ENCODE results near the gene MYO18A. TPM values are rescaled to one million over a fixed set of nuclear protein-coding genes. Genes with fewer than 3 reads are reported as not detected.

The MYO18A gene
- total and polyA plus RNA-seq, 10 of the 15 experiments (the other 5 are each of a cell fraction or from before 2014, with no cell fraction given) = 2.9 to 66.0 (median 24.5) TPM

- TF ChIP-seq EGR1 (IDR thresholded peaks at IDR 0.05; ENCODE audit: borderline replicate concordance in 1 of 2, low read depth in 2 of 2, low read length in 2 of 2) = no peak
These were observed 35.0 kb upstream of the MYO18A start (continued) for GRCh38 chr17:29215174-29215573.

GRCh38 chr17:29214215-29215146 lies 34.3 kb upstream of the MYO18A start:
- 68% methylated on average over 8 of the region's 8 CpGs for WGBS (ENCODE audit: insufficient coverage, insufficient replicate concordance, low lambda C conversion rate, missing lambda C conversion rate)
- no peak for TF ChIP-seq FOXM1 (IDR thresholded peaks at IDR 0.05; ENCODE audit: low read depth, low read length)
- TF ChIP-seq ATF2 (IDR thresholded peaks at IDR 0.05; ENCODE audit: low read length) = no peak
- TF ChIP-seq DPF2 (IDR thresholded peaks at IDR 0.05) = no peak
- TF ChIP-seq YBX1 (IDR thresholded peaks at IDR 0.05) = no peak
- TF ChIP-seq KLF5 (IDR thresholded peaks at IDR 0.05; ENCODE audit: partially characterized antibody) = no peak
- TF ChIP-seq IRF4 (IDR thresholded peaks at IDR 0.05; ENCODE audit: low read depth, low read length) = no peak
- TF ChIP-seq IKZF2 (IDR thresholded peaks at IDR 0.05) = no peak
- no peak for TF ChIP-seq TCF12 (IDR thresholded peaks at IDR 0.05; ENCODE audit: low read depth, low read length)
- no peak for TF ChIP-seq SUPT20H (IDR thresholded peaks at IDR 0.05; ENCODE audit: borderline replicate concordance, control insufficient read depth, low read depth, low read length)
- TF ChIP-seq NFYA (IDR thresholded peaks at IDR 0.05; ENCODE audit: borderline replicate concordance, low read depth, low read length) = no peak
- TF ChIP-seq REST (IDR thresholded peaks at IDR 0.05; ENCODE audit: low read depth, low read length) = no peak
- TF ChIP-seq MLLT1 (IDR thresholded peaks at IDR 0.05) = no peak
- TF ChIP-seq SIN3A (IDR thresholded peaks at IDR 0.05; ENCODE audit: low read depth, low read length) = no peak
- no peak for TF ChIP-seq RUNX3 (IDR thresholded peaks at IDR 0.05; ENCODE audit: low read length)
- TF ChIP-seq JUND (IDR thresholded peaks at IDR 0.05; ENCODE audit: low read depth, low read length) = no peak
- in situ Hi-C loops (cut with MboI) (no loop called here), intact Hi-C loops (cut with micrococcal nuclease; ENCODE audit: unreplicated experiment) (no loop called here)
- ChIA-PET CTCF (interaction anchor here (0.9 to 12.4 kb wide), 3 partner anchors 11 to 68 kb away, joined by 3 to 358 read pairs (median 52); no protein-coding TSS in a partner anchor), RAD21 (ENCODE audit: unreplicated experiment) (interaction anchor here (0.9 to 9.7 kb wide), 2 partner anchors 19 to 67 kb away, joined by 3 to 182 read pairs; no protein-coding TSS in a partner anchor), SMC1A (ENCODE audit: uncharacterized antibody, unreplicated experiment) (interaction anchor here (1.1 to 7.4 kb wide), 2 partner anchors 21 to 67 kb away, joined by 3 to 150 read pairs; no protein-coding TSS in a partner anchor), POLR2A (no interaction called here)
- Histone ChIP-seq H3K9me3 (replicated peaks; ENCODE audit: control insufficient read depth, insufficient read depth, low read length) (no peaks in the 10 kb centered on the region), H3K27me3 (replicated peaks in 1 of 2; ENCODE audit: control insufficient read depth in 2 of 2, insufficient read depth in 2 of 2, low read length in 1 of 2) (no peaks in the 10 kb centered on the region), H3K4me2 (ENCODE audit: control insufficient read depth, insufficient read depth) (no peak overlapping the region), H3K4me1 (ENCODE audit: control insufficient read depth, insufficient read depth, low read length) (no peaks in the 10 kb centered on the region), H4K20me1 (ENCODE audit: control insufficient read depth, insufficient read depth) (no peaks in the 10 kb centered on the region), H3K9ac (ENCODE audit: control insufficient read depth, insufficient read depth, low read length) (no peak overlapping the region), H2AFZ (ENCODE audit: control insufficient read depth, low read depth, low read length) (no peak overlapping the region), H3K4me3 (no peak overlapping the region), H3K27ac (ENCODE audit: control insufficient read depth, insufficient read depth) (no peak overlapping the region), H3K36me3 (ENCODE audit: control insufficient read depth in 2 of 2, insufficient read depth in 2 of 2, low read length in 1 of 2) (no peaks in the 10 kb centered on the region), H3K79me2 (ENCODE audit: control insufficient read depth, insufficient read depth, low read length) (no peaks in the 10 kb centered on the region)
- no peak for FAIRE-seq
- no peak for DNase-seq (ENCODE audit: low read depth, low spot score)
- ATAC-seq = no peak
- no TSS peak for BruUV-seq (replicated peaks)

Data from GM12878 (cell line).